H9 (cell line): ENCODE measurements around the gene AJAP1. TPM values are rescaled to one million over a fixed set of nuclear protein-coding genes. Genes with fewer than 3 reads are reported as not detected.

Experiments
- DNase-seq: peaks from one replicate; pipeline ENCODE4 v3.0.0-alpha.2; 2017
- H2AFZ ChIP-seq: one replicate; pipeline ENCODE4 v1.6.1; 2013; ENCODE audit warnings: mild to moderate bottlenecking, low read length, control low read depth, moderate library complexity
- H2AK5ac ChIP-seq: 2 replicates; pipeline ENCODE4 v1.6.1; 2013; ENCODE audit warnings: low read length, control low read depth, mixed read lengths; ENCODE audit not compliant: insufficient read length
- H2BK120ac ChIP-seq: one replicate; pipeline ENCODE4 v1.6.1; 2013; ENCODE audit warnings: low read depth, mild to moderate bottlenecking, low read length, control low read depth, inconsistent platforms; ENCODE audit not compliant: poor library complexity, severe bottlenecking
- H2BK12ac ChIP-seq: 2 replicates; pipeline ENCODE4 v1.6.1; 2013; ENCODE audit warnings: low read length, control low read depth, mixed read lengths, low read depth; ENCODE audit not compliant: insufficient read length
- H2BK15ac ChIP-seq: 2 replicates; pipeline ENCODE4 v1.6.1; 2013; ENCODE audit warnings: low read depth, low read length, control low read depth
- H2BK20ac ChIP-seq: one replicate; pipeline ENCODE4 v1.6.1; 2013; ENCODE audit warnings: low read depth, mild to moderate bottlenecking, low read length, control low read depth, inconsistent platforms; ENCODE audit not compliant: poor library complexity, severe bottlenecking
- H2BK5ac ChIP-seq: 2 replicates; pipeline ENCODE4 v1.6.1; 2013; ENCODE audit warnings: low read length, control low read depth, mixed read lengths; ENCODE audit not compliant: insufficient read length
- H3K14ac ChIP-seq: 2 replicates; pipeline ENCODE4 v1.6.1; 2013; ENCODE audit warnings: low read length, control low read depth; ENCODE audit not compliant: insufficient read depth
- H3K18ac ChIP-seq: 2 replicates; pipeline ENCODE4 v1.6.1; 2013; ENCODE audit warnings: low read depth, mild to moderate bottlenecking, mixed read lengths, low read length, control low read depth; ENCODE audit not compliant: insufficient read length
- H3K23ac ChIP-seq: 2 replicates; pipeline ENCODE4 v1.6.1; 2013; ENCODE audit warnings: low read length, control low read depth, mixed read lengths, low read depth; ENCODE audit not compliant: insufficient read length
- H3K23me2 ChIP-seq: 2 replicates; pipeline ENCODE4 v1.6.1; 2013; ENCODE audit warnings: low read depth, mild to moderate bottlenecking, mixed read lengths, low read length, control low read depth; ENCODE audit not compliant: insufficient read length, poor library complexity, severe bottlenecking
- H3K27ac ChIP-seq: 2 replicates; pipeline ENCODE4 v1.5.1; 2013; ENCODE audit warnings: low read length, control low read depth, mixed read lengths, low read depth; ENCODE audit not compliant: insufficient read length
- H3K27me3 ChIP-seq: 2 replicates; pipeline ENCODE4 v1.6.1; 2013; ENCODE audit warnings: low read length, control low read depth, inconsistent platforms; ENCODE audit not compliant: insufficient read depth
- H3K4ac ChIP-seq: 2 replicates; pipeline ENCODE4 v1.6.1; 2013; ENCODE audit warnings: low read depth, mild to moderate bottlenecking, control low read depth, inconsistent platforms, low read length, moderate library complexity
- H3K4me1 ChIP-seq: 2 replicates; pipeline ENCODE4 v1.6.1; 2013; ENCODE audit warnings: low read length, control low read depth, inconsistent platforms; ENCODE audit not compliant: insufficient read depth
- H3K4me2 ChIP-seq: 2 replicates; pipeline ENCODE4 v1.6.1; 2013; ENCODE audit warnings: low read length, control low read depth, mixed read lengths; ENCODE audit not compliant: insufficient read length, insufficient read depth
- H3K56ac ChIP-seq: 2 replicates; pipeline ENCODE4 v1.6.1; 2013; ENCODE audit warnings: low read depth, mild to moderate bottlenecking, mixed read lengths, low read length, control low read depth; ENCODE audit not compliant: insufficient read length
- H3K79me1 ChIP-seq: 2 replicates; pipeline ENCODE4 v1.6.1; 2013; ENCODE audit warnings: low read depth, mild to moderate bottlenecking, moderate library complexity, low read length, control low read depth, inconsistent platforms; ENCODE audit not compliant: insufficient read depth, poor library complexity, severe bottlenecking
- H3K79me2 ChIP-seq: 2 replicates; pipeline ENCODE4 v1.6.1; 2013; ENCODE audit warnings: low read length, control low read depth, inconsistent platforms; ENCODE audit not compliant: insufficient read depth
- H3K9ac ChIP-seq: 2 replicates; pipeline ENCODE4 v1.6.1; 2013; ENCODE audit warnings: low read length, control low read depth, mixed read lengths; ENCODE audit not compliant: insufficient read length; ENCODE audit errors: extremely low read depth
- H3K9me3 ChIP-seq: one replicate; pipeline ENCODE4 v1.6.1; 2013; ENCODE audit warnings: low read depth, low read length, inconsistent platforms; ENCODE audit not compliant: control insufficient read depth
- H3T11ph ChIP-seq: one replicate; pipeline ENCODE4 v1.6.1; 2013; ENCODE audit warnings: mild to moderate bottlenecking, low read length, control low read depth, inconsistent platforms
- H4K20me1 ChIP-seq: one replicate; pipeline ENCODE4 v1.6.1; 2013; ENCODE audit not compliant: control insufficient read depth, insufficient read length, insufficient read depth
- H4K5ac ChIP-seq: 2 replicates; pipeline ENCODE4 v1.6.1; 2013; ENCODE audit warnings: low read depth, mild to moderate bottlenecking, mixed read lengths, low read length, control low read depth; ENCODE audit not compliant: insufficient read length
- H4K8ac ChIP-seq: replicated peaks from 2 replicates; pipeline ENCODE4 v1.6.1; 2013; ENCODE audit warnings: low read length, control low read depth, mixed read lengths, low read depth; ENCODE audit not compliant: insufficient read length
- H4K91ac ChIP-seq: 2 replicates; pipeline ENCODE4 v1.6.1; 2013; ENCODE audit warnings: low read depth, mild to moderate bottlenecking, moderate library complexity, mixed read lengths, low read length, control low read depth; ENCODE audit not compliant: insufficient read length
- H3K27ac Mint-ChIP-seq, 3 experiments: 2 replicates in 2 of 3; 3 replicates in 1 of 3; pipeline ENCODE4 v1.8.0; 2020 to 2021; ENCODE audit warnings: mixed read lengths in 3 of 3, mild to moderate bottlenecking in 1 of 3, moderate library complexity in 1 of 3
- H3K27me3 Mint-ChIP-seq: 2 replicates; pipeline ENCODE4 v1.8.0; 2021; ENCODE audit warnings: low read depth, mild to moderate bottlenecking, moderate library complexity, mixed read lengths
- H3K36me3 Mint-ChIP-seq, 3 experiments: 2 replicates in 2 of 3; 3 replicates in 1 of 3; pipeline ENCODE4 v1.8.0; 2020 to 2021; ENCODE audit warnings: low read depth in 3 of 3, mixed read lengths in 3 of 3; ENCODE audit not compliant: insufficient read depth in 1 of 3
- H3K4me1 Mint-ChIP-seq, 2 experiments: 2 replicates each; pipeline ENCODE4 v1.8.0; 2020; ENCODE audit warnings: mixed read lengths in 2 of 2
- H3K4me3 Mint-ChIP-seq, 2 experiments: 2 replicates in 1 of 2; 3 replicates in 1 of 2; pipeline ENCODE4 v1.8.0; 2020 to 2021; ENCODE audit warnings: mild to moderate bottlenecking in 2 of 2, mixed read lengths in 2 of 2, moderate library complexity in 1 of 2
- H3K9me3 Mint-ChIP-seq, 2 experiments: 2 replicates in 1 of 2; 3 replicates in 1 of 2; pipeline ENCODE4 v1.8.0; 2020; ENCODE audit warnings: mild to moderate bottlenecking in 2 of 2, mixed read lengths in 2 of 2, moderate library complexity in 1 of 2
- CTCF ChIP-seq: fragments of 200-600 bp; sonication (generic); conservative IDR thresholded peaks from 3 replicates; pipeline ENCODE4 v1.8.0; 2021; ENCODE audit warnings: antibody characterized with exemption, mild to moderate bottlenecking
- WGBS: extraction: QIAGEN DNeasy Blood & Tissue Kit; methylation state at CpG from one replicate; pipeline ENCODE4 v1.1.7; 2013; ENCODE audit warnings: missing lambda C conversion rate, low lambda C conversion rate, mixed read lengths; ENCODE audit not compliant: insufficient read length; ENCODE audit errors: extremely low coverage; 5-methylcytosine and 5-hydroxymethylcytosine counted together
- total RNA-seq: library from RNA; stranded (reverse); gene quantifications from 2 replicates; pipeline ENCODE4 v1.2.1, GENCODE V29; 2021

AJAP1 gene
- total RNA-seq, 1 experiment from 2014 or later = 8.6 TPM

DNA sequence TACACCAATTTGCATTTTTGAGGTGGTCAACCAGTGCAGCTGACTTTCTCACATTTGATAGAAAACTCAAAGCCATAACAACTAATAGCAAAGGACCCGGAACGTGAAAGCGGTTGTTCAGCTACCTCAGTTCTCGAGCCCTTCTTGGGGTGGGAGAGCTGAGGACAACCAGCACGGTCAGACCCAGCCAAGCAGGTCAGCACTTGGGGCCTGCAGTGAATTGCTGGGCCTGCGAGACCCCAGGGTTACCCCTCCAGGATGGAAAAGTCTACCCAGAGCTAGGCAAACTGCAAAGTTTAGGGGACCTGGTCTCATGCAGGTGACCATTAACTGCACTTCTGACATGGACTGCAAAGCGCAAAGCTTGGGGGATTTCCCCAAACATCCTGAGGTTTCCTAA lies 23.8 kb upstream of the AJAP1 start:
- no peak overlapping the region for H3K56ac ChIP-seq
- H2AFZ ChIP-seq = no peak overlapping the region
- H3K23ac ChIP-seq = no peak overlapping the region
- Mint-ChIP-seq H3K27me3 (peaks cover 9% of the 10 kb centered on the region), H3K4me1 (peaks cover 4 to 12% of the 10 kb centered on the region in 2 experiments; a peak in 2 of 4 replicates), H3K27ac (no peak overlapping the region), H3K4me3 (no peak overlapping the region), H3K9me3 (peaks cover 2 to 6% of the 10 kb centered on the region in 2 experiments; a peak in 2 of 5 replicates), H3K36me3 (no peaks in the 10 kb centered on the region)
- H3K9ac ChIP-seq = no peak overlapping the region
- no peak for DNase-seq
- H2BK120ac ChIP-seq = no peak overlapping the region
- H3K23me2 ChIP-seq = no peaks in the 10 kb centered on the region
- no peak overlapping the region for H4K8ac ChIP-seq
- no peak for TF ChIP-seq CTCF
- no peaks in the 10 kb centered on the region for H3K79me2 ChIP-seq
- no peaks in the 10 kb centered on the region for H4K20me1 ChIP-seq
- no peak overlapping the region for H3T11ph ChIP-seq
- no peaks in the 10 kb centered on the region for H3K79me1 ChIP-seq
- H2AK5ac ChIP-seq = no peak overlapping the region
- no peak overlapping the region for H2BK5ac ChIP-seq
- H3K14ac ChIP-seq = no peak overlapping the region
- H3K18ac ChIP-seq = no peak overlapping the region
- no CpG with 5 or more reads among the region's 7 CpGs for WGBS
- no peak overlapping the region for H3K4me2 ChIP-seq
- H3K27ac ChIP-seq = no peak overlapping the region
- no peaks in the 10 kb centered on the region for H3K9me3 ChIP-seq
- no peaks in the 10 kb centered on the region for H3K4me1 ChIP-seq
- no peak overlapping the region for H2BK15ac ChIP-seq
- no peak overlapping the region for H2BK12ac ChIP-seq
- no peaks in the 10 kb centered on the region for H3K27me3 ChIP-seq
- no peak overlapping the region for H2BK20ac ChIP-seq
- H3K4ac ChIP-seq = no peak overlapping the region
- no peak overlapping the region for H4K5ac ChIP-seq
- H4K91ac ChIP-seq = no peak overlapping the region
